HG02759 (cell line): Measurements from ENCODE around the gene TBCCD1.
"Not testable (repeated sequence)": the region's sequence is repeated elsewhere in the genome, so short reads cannot be mapped to it uniquely, and the experiment has no call there.

Experiments used
- ATAC-seq: cut with Tn5 transposase; IDR thresholded peaks from one replicate; pipeline ENCODE4 v1.9.1; 2021; ENCODE audit warnings: mild to moderate bottlenecking, moderate library complexity; ENCODE audit not compliant: unreplicated experiment

TBCCD1 gene

GRCh38 chr3:186596568-186597287, 29.6 kb upstream of the TBCCD1 start:
- no peak for ATAC-seq

- no peak for ATAC-seq
These were observed 27.5 kb upstream of the TBCCD1 start for GRCh38 chr3:186594591-186595113.

DNA sequence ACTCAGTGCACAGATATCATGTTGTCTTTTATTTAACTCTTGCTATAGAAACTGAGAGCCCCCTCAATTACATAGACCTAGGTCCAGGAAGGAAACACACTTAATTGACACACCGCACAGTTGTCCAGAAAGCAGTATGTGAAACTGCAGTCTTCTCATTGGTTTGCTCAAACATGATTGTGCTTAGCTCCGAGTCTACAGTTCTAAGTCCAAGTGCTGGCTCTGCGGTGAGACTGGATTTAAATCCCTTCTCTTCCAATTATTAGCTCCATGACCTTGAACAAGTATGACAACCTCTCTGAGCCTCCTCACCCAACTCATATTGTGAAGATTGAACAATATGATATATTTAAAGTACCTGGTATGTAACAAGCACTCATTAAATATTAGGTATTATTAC, 26.7 kb upstream of the TBCCD1 start:
- ATAC-seq: no peak

GRCh38 chr3:186592682-186593081, 25.5 kb upstream of the TBCCD1 start:
- no peak for ATAC-seq

DNA sequence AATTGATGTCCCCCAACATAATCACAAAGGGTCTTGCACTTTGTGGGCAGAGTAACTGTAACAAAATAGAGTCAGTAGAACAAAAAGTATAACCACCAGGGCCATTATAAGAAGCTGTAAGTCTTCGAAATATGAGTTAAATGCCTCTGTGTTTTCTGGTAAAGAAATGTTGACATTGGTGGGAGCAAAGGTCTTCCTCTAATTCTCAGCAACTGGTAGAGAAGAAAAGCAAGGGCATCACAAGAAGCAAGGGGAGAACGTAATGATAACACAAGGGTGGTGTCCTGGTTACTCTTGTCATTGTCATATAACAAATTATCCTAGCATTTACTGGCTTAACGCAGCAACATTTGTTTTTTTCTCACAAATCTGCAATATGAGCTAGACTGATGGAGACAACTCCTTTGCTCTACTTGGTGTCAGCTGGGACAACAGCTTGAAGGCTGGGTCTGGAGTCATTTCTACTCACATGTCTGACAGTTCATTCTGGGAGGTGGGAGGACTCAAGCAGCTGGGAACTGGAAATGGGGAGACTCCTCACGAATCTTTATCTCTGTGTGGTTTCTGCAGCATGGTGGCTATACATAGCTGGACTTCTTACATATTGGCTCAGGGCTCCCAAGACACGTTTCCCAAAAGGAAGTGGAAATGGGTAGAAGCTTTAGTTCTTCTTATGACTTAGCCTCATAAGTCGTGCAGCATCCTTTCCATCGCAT, 23.6 kb upstream of the TBCCD1 start:
- ATAC-seq: no peak

- no peak for ATAC-seq
These were observed 22.9 kb upstream of the TBCCD1 start for GRCh38 chr3:186589856-186590579.

- no peak for ATAC-seq
These were observed 22.0 kb upstream of the TBCCD1 start for GRCh38 chr3:186589121-186589520.

- ATAC-seq: no peak
These were observed 21.5 kb upstream of the TBCCD1 start for GRCh38 chr3:186588632-186589031.

DNA sequence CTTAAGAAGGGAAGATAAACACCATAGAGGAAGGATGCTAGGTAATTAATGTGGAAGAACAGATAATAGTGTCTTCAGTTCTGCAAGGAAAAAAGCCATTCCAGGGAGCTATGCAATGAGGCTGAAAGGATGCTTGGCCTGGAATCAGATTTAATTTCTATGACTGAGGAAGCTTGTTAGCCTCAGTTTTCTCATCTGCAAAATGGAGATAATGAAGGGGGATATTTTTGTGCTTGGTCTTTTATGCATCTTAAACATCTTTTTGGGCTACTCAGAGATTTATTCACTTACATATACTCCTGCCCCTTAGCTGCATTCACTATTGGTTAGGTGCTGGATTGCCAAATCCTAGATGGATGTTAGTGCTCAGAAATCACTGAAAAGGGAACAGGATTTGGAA, 20.0 kb upstream of the TBCCD1 start:
- no peak for ATAC-seq

DNA sequence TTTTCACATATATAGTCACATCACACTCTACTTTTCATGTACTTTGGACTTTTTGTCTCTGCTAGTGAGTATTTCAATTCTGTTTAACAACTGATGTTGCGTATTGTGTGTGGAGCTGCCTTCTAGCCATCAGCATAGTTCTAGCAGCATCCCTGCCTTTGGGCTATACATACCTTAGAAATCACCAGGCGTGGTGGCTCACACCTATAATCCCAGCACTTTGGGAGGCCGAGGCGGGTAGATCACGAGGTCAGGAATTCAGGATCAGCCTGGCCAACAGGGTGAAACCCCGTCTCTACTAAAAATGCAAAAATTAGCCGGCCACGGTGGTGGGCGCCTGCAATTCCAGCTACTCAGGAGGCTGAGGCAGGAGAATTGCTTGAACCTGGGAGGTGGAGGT, 19.1 kb upstream of the TBCCD1 start:
- ATAC-seq: not testable (repeated sequence)

- ATAC-seq: no peak
These were observed 16.7 kb upstream of the TBCCD1 start for GRCh38 chr3:186583831-186584230.

DNA sequence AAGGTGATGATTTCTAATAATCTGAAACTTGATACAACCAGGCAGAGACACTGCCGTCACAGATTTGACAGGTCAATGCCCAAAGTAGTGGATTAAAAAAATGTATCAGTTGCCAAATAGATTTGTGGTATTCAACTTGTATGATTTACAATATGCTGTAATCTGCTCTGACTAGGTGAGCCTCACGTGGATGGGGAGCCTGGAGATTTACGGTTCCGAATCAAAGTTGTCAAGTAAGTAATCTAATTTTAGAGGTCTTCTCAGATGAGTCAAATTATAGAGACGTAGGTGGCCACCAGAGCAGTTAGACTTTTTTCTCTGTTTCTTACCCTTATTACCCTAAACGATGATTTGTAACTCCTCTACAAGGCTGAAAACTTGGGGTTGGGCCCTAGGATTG, 15.4 kb upstream of the TBCCD1 start:
- ATAC-seq: no peak

DNA sequence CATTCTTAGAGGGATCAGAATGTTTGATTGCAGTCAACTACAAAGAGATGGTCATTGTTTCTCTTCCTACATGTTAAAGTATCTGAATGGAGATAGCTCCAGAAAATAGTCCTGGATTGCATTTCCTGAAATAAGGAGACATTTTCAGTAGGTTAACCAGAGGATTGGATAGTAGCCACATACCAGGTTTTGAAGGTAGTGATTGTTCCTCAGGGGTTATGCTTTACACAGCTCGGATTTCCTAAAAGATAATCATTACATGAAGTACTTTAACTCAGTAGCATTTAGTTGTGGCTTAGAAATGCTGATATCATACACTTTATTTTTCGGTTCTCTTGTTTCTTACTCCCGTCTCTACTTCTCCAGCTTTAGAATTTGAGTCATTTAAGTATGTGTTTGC, 13.6 kb upstream of the TBCCD1 start:
- ATAC-seq: no peak

DNA sequence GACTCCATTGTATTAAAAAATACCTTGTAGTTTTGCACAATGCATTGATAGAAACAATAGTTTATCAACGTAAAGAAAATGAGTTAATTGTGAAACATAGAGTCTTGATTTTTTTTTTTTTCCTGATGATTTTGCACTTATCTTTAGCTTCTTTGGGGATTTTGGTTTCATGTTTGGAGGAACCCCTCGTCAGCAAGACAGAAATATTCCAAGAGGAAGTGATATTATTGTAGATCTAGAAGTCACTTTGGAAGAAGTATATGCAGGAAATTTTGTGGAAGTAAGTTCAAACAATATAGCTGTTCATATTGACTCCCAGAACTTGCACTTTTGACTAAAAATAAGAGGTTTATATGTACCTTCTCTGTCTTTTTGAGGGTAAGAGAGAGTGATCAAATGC, 10.4 kb upstream of the TBCCD1 start:
- no peak for ATAC-seq

GRCh38 chr3:186571644-186572013, 4.5 kb upstream of the TBCCD1 start:
- ATAC-seq: no peak

DNA sequence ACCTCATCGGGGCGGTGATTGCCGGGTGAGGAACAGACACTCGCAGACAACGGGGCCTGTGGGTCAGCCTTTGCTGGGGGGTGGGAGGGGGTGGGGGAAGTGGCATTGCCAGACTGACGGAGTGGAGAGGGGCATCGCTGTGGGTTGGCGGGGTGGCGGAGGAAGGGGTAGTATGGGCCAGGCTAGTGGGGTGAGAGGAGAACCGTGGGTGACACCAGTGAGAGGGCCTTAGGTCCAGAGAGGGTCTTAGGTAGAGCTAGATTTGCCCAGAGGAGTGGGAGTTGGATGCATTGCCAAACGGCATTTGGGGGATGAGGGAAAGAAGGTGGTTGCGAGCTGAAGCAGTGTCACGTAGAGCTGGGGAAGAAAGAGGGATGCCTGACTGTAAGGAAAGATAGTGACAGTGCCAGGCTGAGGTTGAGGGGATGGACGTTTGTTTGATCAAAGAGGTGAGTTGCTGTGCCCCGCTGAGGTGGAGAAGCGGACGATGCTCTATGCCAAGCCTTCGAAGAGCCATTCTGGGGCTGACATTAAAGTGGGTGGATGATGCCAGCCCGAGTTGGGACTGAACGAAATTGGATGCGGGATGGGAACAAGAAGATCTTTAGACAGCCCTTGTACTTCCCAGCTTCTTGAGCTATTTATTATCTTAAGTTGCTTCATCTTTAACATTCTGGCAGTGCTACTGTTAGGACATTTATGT, 4.0 kb upstream of the TBCCD1 start:
- no peak for ATAC-seq

DNA sequence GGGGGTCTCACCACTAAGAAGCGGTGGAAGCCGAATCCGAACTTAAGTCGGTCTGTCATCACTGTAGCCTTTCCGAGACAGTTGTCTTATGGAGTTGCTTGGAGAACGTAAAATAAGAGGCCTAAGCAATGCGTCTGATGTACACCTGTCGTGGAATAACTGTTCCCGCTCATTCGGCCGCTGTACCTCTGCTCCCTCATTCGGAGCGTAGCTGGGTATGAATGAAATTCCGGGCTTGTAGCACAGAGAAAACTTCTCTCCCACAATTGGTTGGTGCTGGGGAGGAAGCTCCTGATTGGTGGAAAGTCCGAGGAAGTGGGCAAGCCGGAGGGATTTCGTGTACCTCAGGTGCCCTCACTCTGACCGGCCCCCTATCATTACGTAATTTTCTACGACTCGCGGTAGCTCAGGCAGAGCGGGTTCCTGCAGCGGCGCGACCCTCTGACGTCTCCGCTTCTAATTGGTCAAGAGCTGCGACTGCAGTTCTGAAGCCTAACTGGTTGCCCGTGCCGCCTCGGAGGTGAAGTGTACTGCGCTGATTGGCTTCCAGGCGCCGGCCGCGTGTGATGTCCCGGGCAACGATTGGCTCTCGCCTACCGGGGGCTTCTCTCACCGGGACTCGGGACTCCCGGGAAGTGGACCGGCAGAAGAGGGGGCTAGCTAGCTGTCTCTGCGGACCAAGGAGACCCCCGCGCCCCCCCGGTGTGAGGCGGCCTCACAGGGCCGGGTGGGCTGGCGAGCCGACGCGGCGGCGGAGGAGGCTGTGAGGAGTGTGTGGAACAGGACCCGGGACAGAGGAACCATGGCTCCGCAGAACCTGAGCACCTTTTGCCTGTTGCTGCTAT, 3.2 kb upstream of the TBCCD1 start, which contains the start of gene DNAJB11:
Gene DNAJB11, plus strand, starts transcription at position 625 of the 845 bp plus-strand sequence. Its CDS starts 178 bp downstream, at position 803.
- ATAC-seq: peak; percentile 87

- ATAC-seq: no peak
These were observed 2.6 kb upstream of the TBCCD1 start for GRCh38 chr3:186569779-186570095.

GRCh38 chr3:186569361-186569760, 2.2 kb upstream of the TBCCD1 start:
- not testable (repeated sequence) for ATAC-seq

DNA sequence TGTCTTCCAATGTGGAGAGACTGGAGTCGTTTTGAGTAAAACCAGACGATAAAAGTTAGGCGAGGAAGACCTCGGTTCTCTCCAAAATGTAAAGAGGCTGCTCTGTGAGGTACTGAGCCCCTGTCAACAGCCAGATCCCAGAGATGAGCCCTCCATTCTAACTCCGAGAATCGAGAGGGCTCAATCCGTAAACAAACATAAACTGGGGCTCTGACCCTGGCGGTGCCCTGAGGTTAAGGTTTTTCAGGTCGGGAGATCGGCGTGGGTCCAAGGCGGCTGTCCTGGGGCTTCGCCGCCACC, 417 bp downstream of the TBCCD1 start:
- ATAC-seq: no peak
